ENCODE results near the gene RAD51B. TPM values are rescaled to one million over a fixed set of nuclear protein-coding genes. Genes with fewer than 3 reads are reported as not detected.

Gene RAD51B
- total RNA-seq, 1 experiment from 2014 or later: 29.9 TPM

GRCh38 chr14:68076451-68076850 lies 256.9 kb downstream of the RAD51B start:
- Histone ChIP-seq H3K27ac (no peak overlapping the region), H3K36me3 (ENCODE audit: low read depth) (no peaks in the 10 kb centered on the region), H3K9me2 (ENCODE audit: insufficient read depth) (no peaks in the 10 kb centered on the region), H3K4me2 (no peak overlapping the region), H3K4me3 (no peak overlapping the region), H3K79me2 (ENCODE audit: low read depth) (no peaks in the 10 kb centered on the region), H4K20me1 (ENCODE audit: insufficient read depth) (no peaks in the 10 kb centered on the region), H3K4me1 (replicated peaks; ENCODE audit: insufficient read depth) (peaks cover 13% of the 10 kb centered on the region; the same call in 1 of the 2 replicates), H3K27me3 (ENCODE audit: insufficient read depth, low read depth) (no peaks in the 10 kb centered on the region), H3K9me3 (ENCODE audit: insufficient read depth, low read depth) (0 out of 2 replicates have a peak, but pooled peaks cover 6% of the 10 kb centered on the region), H2AFZ (no peak overlapping the region), H3F3A (ENCODE audit: insufficient read depth, low read depth) (no peaks in the 10 kb centered on the region)
- BruUV-seq (replicated peaks): no TSS peak
- intact Hi-C loops (cut with micrococcal nuclease; ENCODE audit: unreplicated experiment): no loop called here
- CTCF ChIA-PET: no interaction called here
- DNase-seq: peak in 1 of 2 experiments; percentile 59
- TF ChIP-seq EZH2 (IDR thresholded peaks at IDR 0.05; ENCODE audit: low read depth): no peak
- TF ChIP-seq CTCF (conservative IDR thresholded peaks at IDR 0.05): no peak
- POLR2A ChIA-PET (ENCODE audit: unreplicated experiment): interaction anchor here (0.6 kb wide), 1 partner anchor 11 kb away, joined by 4 read pairs; no protein-coding TSS in a partner anchor

- H3K27me3 ChIP-seq (ENCODE audit: insufficient read depth, low read depth): no peaks in the 10 kb centered on the region
- intact Hi-C loops (cut with micrococcal nuclease; ENCODE audit: unreplicated experiment): no loop called here
- ChIA-PET CTCF (no interaction called here), POLR2A (ENCODE audit: unreplicated experiment) (no interaction called here)
- H3K4me3 ChIP-seq: no peak overlapping the region
- no peaks in the 10 kb centered on the region for H3K9me3 ChIP-seq (ENCODE audit: insufficient read depth, low read depth)
- BruUV-seq (replicated peaks): no TSS peak
- H3K4me2 ChIP-seq: no peak overlapping the region
- H3F3A ChIP-seq (ENCODE audit: insufficient read depth, low read depth): no peaks in the 10 kb centered on the region
- H3K9me2 ChIP-seq (ENCODE audit: insufficient read depth): no peaks in the 10 kb centered on the region
- H4K20me1 ChIP-seq (ENCODE audit: insufficient read depth): no peaks in the 10 kb centered on the region
- no peak overlapping the region for H3K27ac ChIP-seq
- H3K36me3 ChIP-seq (ENCODE audit: low read depth): no peaks in the 10 kb centered on the region
- TF ChIP-seq EZH2 (IDR thresholded peaks at IDR 0.05; ENCODE audit: low read depth) (no peak), CTCF (conservative IDR thresholded peaks at IDR 0.05) (no peak)
- H2AFZ ChIP-seq: no peak overlapping the region
- DNase-seq: no peak
- H3K79me2 ChIP-seq (ENCODE audit: low read depth): no peaks in the 10 kb centered on the region
- H3K4me1 ChIP-seq (replicated peaks; ENCODE audit: insufficient read depth): peaks cover 13% of the 10 kb centered on the region; the same call in 1 of the 2 replicates
These were observed 260.5 kb downstream of the RAD51B start for GRCh38 chr14:68079941-68080697.

- no TSS peak for BruUV-seq (replicated peaks)
- ChIA-PET CTCF (no interaction called here), POLR2A (ENCODE audit: unreplicated experiment) (no interaction called here)
- Histone ChIP-seq H3K27me3 (ENCODE audit: insufficient read depth, low read depth) (no peaks in the 10 kb centered on the region), H3K4me1 (replicated peaks; ENCODE audit: insufficient read depth) (peaks cover 6% of the 10 kb centered on the region; the same call in 1 of the 2 replicates), H2AFZ (no peak overlapping the region), H3K9me3 (ENCODE audit: insufficient read depth, low read depth) (no peaks in the 10 kb centered on the region), H3K4me3 (no peak overlapping the region), H4K20me1 (ENCODE audit: insufficient read depth) (no peaks in the 10 kb centered on the region), H3K27ac (no peak overlapping the region), H3K36me3 (ENCODE audit: low read depth) (no peaks in the 10 kb centered on the region), H3K9me2 (ENCODE audit: insufficient read depth) (no peaks in the 10 kb centered on the region), H3K4me2 (no peak overlapping the region), H3F3A (ENCODE audit: insufficient read depth, low read depth) (no peaks in the 10 kb centered on the region), H3K79me2 (ENCODE audit: low read depth) (no peaks in the 10 kb centered on the region)
- intact Hi-C loops (cut with micrococcal nuclease; ENCODE audit: unreplicated experiment): no loop called here
- no peak for TF ChIP-seq CTCF (conservative IDR thresholded peaks at IDR 0.05)
- no peak for TF ChIP-seq EZH2 (IDR thresholded peaks at IDR 0.05; ENCODE audit: low read depth)
- DNase-seq: no peak
These were observed 261.9 kb downstream of the RAD51B start for GRCh38 chr14:68081489-68081888.
